HG03175 (cell line): Measurements from ENCODE around the gene PLCD4.

Source experiments
- ATAC-seq: cut with Tn5 transposase; IDR thresholded peaks from one replicate; pipeline ENCODE4 v1.9.1; 2021; ENCODE audit warnings: mild to moderate bottlenecking, moderate library complexity; ENCODE audit not compliant: unreplicated experiment

Gene PLCD4

DNA sequence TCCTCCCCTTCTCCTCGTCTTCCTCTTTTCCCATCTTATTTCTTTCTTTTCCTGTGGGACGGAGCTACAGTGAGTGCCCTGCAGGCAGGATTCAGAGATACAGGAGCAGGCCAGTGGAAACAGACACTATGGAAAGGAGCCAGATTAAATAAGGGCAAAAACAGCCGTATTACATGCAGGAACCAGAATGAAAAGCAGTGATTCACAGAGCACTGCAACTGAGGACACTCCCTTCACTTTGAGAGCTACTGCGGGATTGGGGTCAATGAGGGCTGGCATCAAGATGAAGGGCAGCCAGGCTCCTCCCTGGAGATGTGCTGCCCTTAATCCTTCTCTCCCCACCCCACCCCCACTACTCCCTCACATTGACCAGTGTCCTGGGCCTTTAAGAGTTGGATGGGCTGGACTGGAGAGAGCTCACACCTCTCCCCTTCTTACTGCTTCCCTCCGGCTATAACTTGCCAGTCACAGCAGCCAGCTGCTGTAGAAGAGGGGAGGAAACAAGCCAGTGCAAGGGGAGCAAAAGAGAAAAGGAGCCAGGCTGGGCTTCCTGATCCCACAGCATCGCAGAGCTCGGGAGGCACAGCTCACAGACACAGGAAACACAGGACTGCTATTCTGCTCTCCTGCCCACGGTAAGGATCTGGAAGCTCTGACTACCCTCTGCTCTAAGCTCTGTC is at the start of gene PLCD4:
Gene PLCD4 (plus strand): TSS at position 464 of the 680 bp plus-strand sequence. CDS start 7,841 bp downstream, outside the sequence.
- no peak for ATAC-seq

DNA sequence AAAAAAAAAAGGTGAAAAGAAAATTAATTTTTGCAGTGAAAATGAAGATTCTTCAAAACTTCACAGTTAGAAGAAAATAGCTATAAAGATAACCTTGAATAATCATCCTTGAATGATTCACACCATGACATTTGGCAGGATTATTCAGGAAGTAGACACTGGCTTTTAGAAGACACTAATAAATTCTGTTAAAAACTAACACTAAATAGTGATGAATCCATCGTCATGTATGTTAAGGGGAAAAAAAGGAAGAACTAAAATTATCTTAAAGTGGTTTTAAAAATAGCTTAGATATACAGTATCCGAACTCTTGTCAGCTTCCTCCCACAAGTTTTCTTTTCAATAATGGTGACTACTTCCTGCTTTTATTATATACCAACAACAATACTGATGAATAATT is 49.8 kb upstream of the PLCD4 start:
- ATAC-seq = no peak

GRCh38 chr2:218558986-218559385 is 48.7 kb upstream of the PLCD4 start:
- ATAC-seq = no peak

GRCh38 chr2:218564056-218564455 is 43.6 kb upstream of the PLCD4 start:
- ATAC-seq = no peak

- no peak for ATAC-seq
Observed at GRCh38 chr2:218566296-218566695, 41.4 kb upstream of the PLCD4 start.

DNA sequence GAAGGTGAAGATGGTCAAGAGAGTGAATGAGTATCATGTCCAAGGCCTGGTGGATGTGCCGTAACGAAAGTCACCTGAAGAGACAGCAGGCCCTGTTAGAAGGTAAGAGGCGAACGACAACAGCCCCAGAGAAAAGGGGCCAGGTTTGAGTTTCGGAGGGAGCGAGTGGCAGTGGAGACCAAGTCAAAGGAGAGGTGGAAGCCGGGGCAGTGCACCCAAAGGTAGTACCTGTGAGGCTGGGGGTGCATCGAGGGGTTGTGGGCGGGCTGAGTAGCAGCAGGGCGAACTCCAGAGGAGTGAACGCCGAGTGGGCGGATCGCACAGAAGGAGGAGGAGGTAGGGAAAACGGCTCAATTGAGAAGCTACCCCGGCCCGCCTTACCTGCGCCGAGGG is 39.9 kb upstream of the PLCD4 start:
- ATAC-seq = peak; percentile 35

GRCh38 chr2:218568190-218569037 is 39.3 kb upstream of the PLCD4 start, which contains the start of the genes CNOT9 and USP37:
Gene CNOT9, plus strand, starts transcription at chr2:218568839. Its CDS starts 116 bp downstream, at chr2:218568955.
Gene USP37, minus strand, starts transcription at chr2:218568351. Its CDS starts 9,698 bp downstream, at chr2:218558653.
- ATAC-seq = peak; percentile 87

DNA sequence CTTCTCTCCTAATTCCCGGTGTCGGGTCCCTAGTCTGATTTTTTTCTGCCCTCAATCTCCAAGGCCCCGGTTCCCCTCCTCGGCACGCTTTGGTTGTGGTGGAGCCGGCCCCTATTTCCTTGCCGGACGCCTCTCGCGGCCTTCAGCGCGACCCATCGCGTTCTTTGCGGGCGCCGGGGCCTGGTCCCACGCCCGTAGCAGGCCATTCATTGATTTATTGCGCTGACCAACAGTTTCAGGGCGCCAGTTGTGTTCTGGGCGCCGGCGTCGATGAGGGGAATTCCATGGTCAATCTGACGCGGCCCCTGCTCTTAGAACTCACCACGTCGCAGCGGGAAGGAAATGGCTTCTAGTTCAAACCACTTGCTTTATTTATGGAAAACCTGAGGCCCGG is 38.7 kb upstream of the PLCD4 start:
- ATAC-seq = peak; percentile 25

DNA sequence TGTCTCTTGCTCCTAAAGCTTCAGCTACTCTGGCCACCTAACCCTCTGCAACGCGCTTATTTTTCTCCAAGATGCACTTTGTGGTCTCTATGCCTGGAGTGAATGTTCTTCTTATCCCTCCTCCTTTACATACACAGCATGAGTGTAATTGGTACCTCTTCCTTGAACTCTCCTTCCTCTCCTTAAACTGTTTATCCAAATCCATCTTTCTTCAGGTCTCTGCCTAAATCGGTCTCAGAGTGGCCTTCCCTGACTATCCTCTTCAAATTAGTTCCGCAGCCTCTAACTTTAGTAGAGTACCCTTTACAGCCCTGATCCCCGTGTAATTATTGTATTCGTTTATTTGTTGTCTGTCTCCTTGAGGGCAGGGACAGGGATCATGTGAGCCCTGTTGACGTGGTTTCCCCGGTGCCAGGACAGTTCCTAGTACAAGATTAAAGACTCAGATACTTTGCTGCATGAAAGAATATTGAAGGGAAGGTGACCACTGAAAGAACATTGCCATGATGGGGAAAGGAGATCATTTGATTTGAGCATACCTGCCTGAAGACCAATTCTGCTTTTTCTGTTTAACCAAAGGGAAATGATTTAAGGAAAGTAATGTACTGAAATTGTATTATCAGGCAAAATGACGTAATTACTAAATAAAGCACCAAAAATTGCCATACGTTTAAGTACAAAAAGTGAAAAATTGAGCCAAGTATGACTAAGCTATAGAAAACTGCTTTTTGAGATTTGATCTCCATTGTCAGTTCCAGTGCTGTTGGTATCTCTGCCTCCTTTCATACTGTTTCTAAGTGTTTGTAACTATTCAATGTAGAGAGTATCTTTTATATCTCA is 37.8 kb upstream of the PLCD4 start:
- ATAC-seq = no peak

DNA sequence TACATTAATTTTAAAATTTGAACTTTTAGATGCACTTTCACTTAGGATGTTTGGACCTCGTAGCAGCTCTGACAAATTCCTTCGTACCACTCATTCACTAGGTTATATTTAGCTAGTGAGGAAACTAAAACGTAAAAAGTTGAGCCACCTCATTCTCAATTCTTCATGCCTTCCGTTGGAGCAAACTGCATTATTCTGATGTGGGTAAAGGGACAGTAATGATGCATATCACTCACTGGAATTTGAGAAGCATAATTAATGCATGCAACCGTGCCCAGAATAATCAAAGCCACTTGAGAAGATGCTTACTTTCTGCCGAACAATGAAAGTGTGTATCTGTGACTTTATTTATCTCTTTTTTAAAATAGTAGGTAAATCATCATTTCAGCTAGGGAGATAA is 36.8 kb upstream of the PLCD4 start:
- no peak for ATAC-seq

DNA sequence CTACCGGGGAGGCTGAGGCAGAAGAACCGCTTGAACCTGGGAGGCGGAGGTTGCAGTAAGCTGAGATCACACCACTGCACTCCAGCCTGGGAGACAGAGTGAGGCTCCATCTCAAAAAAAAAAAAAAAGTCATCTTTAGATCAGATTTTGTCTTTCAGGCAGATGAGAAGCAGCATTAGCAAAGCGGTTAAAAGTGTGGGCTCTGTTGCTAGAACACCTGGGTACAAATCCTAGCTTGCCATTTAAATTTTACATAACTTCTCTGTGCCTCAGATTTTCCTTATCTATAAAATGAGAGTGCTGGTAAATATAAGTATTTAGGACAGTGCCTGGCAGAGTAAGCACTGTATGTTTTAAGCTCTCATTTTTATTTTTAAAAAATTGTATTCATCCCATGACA is 30.8 kb upstream of the PLCD4 start:
- no peak for ATAC-seq

DNA sequence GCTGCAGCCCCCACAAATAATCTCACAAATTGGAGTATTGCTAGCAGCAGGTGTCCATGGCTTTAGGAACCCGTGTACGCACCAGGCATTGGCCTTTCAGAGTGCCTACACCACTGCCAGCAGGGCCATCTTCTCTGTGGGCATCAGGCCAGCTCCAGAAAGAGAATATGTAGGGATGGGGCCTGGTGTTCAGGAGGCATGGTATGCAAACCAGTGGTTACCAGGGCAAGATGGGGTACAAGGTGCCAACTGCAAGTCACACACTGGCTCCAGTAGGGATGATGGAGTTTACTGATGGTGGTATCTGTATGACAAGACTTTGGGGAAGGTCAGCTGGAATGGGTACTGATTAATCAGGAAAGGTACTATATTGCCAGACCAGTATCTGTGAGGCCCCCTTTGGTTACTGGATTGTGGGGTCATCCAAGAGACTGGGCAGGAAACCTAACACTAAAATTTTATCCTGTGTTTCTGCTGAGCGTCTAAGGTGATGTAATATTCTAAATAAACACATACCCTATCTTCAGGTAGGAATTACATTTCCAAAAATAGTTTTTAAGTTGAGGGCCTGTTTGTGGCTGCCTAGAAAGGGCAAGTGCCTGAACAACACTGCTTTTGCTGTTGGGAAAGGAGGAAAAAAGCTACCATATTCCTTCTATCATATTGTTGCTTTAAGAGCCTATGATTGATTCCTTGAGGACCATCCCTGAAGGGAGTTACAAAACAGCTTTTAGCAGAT is 30.0 kb upstream of the PLCD4 start:
- no peak for ATAC-seq

DNA sequence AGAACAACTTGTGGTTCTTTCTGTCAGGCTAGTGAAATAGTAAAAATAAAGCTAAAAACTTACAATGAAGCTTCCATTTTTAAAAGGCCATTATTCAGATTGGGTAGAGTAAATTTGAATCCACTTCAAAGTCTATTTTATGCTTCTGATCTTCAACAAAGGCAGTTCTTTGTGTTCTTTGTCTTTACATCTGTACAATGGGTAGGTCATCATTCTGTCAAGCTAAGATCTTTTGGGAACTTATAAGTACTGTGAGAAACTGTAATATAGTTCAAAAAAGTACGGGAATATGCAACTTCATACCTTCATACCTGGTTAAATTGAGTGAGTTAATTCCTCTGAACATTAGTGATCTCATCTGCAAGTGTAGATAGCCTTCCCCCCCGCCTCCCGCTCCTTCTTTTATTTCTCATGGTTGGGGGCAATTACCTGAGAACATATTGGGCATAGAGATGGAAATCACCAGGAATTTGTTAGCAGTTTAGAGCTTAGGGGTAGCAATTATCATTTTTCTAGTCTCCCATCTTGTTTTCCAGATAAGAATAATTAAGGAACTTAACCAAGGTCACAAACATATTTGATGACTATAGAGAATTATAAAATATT is 29.3 kb upstream of the PLCD4 start:
- no peak for ATAC-seq

- no peak for ATAC-seq
Observed at GRCh38 chr2:218582076-218582475, 25.6 kb upstream of the PLCD4 start.

DNA sequence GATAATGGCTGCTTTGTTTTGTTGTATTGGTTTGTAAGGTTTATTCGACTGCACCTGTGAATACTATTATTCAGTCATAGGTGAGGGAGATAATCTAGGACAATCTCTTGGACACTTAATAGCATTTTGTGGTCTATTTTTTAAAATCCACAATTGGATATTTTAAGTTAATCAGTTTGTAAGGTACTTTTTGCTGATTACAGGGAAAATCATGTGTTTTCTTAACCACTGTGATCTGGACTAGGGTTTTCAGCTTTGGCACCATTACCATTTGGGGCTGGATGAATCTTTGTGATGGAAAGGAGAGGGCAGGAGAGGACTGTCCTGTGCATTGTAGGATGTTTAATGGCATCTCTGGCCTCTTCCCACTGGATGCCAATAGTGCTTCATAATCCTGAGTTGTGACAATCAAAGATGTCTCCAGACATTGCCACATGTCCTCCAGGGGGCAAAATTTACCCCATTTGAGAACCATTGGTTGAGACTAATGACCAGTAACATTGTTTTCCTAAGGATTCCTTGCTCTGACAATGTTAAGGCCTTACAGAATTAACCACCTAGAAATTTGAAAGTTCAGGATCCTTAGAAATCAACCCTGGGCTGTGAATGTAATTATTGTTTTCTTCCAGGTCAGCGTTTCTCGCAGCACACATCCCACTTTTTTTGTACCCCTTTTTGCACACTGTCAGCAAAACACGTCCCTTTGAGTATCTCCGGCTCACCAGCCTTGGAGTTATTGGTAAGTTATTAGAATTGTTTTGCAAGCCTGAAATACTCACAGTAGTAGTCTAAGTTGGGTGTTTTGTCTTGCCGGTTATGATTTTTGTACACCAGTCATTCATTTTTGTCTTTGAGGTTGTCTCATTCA is 23.5 kb upstream of the PLCD4 start:
- ATAC-seq = no peak

- no peak for ATAC-seq
Observed at GRCh38 chr2:218585541-218585940, 22.2 kb upstream of the PLCD4 start.

GRCh38 chr2:218605432-218605831 is 2.3 kb upstream of the PLCD4 start:
- ATAC-seq = no peak

DNA sequence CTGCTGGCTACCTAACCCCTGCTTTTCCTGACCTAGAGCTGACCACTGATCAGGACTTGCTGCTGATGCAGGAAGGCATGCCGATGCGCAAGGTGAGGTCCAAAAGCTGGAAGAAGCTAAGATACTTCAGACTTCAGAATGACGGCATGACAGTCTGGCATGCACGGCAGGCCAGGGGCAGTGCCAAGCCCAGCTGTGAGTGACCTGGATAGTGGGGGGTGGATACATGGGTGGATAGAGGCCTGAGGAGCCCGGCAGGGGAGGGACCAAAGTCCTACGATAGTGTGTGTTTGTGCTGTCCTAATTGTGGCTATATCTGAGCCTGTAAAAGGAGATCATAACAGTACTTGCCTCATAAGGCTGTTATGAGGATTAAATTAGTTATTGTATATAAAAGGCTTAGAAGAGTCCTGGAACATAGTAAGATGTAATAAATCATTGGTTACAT is 8.2 kb downstream of the PLCD4 start:
- no peak for ATAC-seq
